Stimulated activated CD4-positive, alpha-beta T cell treated with anti-CD3 and anti-CD28 coated beads, Interleukin-2, amount 100 ng/mL, for 4 hours (primary cell): ENCODE measurements around the gene ANTXR1.

Source experiments
- DNase-seq: peaks from one replicate; pipeline ENCODE4 v3.0.0-alpha.2; 2020; ENCODE audit warnings: low read depth

ANTXR1 gene

DNA sequence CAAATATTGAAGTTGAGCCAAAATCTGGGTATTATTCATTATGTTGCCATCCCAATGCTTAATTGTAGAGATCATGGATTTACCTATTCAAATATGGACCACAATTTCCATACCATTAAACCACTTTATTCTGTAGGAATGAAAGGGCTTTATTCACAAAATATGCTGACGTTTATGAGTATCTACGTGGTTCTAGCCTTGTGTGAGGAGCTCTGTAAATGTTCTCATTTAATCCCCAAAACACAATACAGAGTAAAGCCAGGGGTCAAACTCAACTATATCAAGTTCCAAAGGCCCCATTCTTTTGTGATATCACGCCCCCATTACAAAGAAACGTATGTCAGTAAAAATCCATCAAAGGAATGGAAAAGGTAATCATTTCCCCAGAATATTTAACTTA lies 61.9 kb downstream of the ANTXR1 start:
- DNase-seq = no peak

DNA sequence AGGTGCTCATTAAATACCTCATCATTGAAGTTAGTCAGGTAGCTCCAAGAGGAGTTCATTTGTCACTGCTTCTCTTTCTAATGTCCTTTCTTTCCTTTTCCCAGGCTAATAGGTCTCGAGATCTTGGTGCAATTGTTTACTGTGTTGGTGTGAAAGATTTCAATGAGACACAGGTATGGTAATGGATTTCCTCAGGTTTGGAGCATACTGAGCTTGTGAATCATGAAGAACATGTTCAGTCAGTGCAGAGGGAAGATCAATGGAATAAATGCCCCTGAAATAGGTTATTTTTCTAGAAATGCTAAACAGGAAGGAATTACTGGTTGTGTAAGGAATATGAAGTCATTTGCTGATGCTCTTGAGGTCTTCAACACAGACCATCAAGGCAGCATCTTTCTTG lies 62.5 kb downstream of the ANTXR1 start:
- DNase-seq = no peak

DNA sequence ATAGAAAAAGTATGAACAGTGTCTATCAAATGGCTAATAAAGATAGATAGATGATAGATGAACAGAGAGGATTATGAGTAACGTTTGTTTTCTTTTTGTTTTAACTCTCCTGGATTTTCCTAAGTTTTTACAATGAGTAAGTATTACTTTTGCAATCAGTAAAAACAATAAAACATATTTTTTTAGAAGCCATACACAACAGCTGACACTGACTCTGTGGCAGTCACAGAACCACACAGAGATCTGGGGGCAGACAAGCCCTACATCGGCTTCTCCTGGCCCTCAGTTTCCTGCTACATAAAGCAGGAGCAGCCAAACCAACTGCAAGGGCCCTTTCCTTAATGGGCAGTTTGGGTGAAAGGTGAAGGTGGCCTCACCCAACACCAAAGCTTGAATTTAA lies 63.6 kb downstream of the ANTXR1 start:
- no peak for DNase-seq

DNA sequence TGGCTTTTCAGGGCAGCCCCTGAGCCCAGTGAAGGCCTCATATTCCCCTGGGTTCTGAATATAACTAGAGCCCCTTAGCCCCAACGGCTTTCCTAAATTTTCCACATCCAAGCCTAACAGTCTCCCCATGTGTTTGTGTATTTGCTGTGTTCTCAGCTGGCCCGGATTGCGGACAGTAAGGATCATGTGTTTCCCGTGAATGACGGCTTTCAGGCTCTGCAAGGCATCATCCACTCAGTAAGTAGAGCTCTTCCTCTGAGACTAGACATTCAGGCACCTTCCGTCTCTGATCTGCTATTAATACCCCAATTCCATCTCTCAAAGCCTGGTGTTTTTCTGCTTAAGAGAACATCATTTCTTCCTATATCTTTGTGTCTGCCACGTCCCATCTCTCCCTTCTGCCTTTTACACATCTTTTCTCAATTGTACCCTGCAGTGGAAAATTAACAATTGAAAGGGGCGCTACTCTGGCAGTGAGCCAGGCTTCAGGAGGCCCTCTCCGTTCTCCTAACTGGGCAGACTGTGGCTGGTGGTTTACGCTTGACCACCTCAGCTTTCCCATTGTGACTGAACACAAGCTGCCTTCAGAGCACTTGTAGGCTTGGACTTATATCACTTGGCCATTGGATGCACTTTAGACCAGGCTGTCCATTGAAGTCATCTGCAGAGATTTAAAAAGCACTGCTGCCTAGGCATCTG lies 64.4 kb downstream of the ANTXR1 start:
- no peak for DNase-seq

DNA sequence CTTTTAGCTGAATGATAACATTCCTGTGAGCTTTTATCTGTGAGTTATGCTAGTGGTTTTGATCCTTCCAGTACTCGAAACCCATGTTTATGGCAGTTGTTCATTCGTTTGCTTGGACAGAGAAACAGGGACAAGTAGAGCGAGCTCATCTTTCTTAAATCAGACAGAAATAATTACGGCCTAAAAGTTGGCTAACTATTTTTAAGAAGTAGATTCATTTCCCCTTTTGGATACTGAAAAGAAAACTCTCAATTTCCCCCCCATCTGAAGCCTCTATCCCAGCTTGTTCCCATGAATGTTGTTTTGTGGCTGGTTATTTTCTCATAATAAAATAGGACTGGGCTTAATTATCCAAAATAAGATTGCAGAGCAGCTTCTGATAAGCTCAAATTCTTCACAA lies 67.1 kb downstream of the ANTXR1 start:
- DNase-seq = no peak

DNA sequence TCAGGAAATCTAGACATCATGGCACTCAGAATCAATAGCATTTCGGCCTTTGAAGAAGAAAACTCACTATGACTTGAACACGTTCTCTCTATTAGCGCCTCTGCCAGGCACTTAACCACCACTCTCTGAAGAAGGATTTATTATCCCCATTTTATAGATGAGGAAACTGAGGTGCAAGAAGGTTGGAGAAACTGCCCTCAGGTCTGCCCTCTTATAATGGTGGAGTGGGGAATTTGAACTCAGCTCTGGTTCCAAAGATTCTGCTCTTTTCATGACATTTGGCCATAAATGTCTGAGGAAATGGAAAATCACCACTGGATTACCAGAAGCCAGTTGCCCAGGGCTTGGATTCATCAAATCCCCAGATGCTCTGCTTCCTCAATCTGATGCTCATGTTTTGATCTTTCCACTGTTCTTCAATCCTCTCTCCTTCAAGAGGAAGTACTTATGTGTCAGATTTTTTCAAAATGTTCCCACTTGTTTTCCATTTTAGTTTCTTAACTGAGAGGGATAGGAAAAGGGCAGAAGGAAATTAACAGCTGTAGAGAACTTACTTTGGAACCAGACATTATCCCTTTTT lies 68.1 kb downstream of the ANTXR1 start:
- no peak for DNase-seq

DNA sequence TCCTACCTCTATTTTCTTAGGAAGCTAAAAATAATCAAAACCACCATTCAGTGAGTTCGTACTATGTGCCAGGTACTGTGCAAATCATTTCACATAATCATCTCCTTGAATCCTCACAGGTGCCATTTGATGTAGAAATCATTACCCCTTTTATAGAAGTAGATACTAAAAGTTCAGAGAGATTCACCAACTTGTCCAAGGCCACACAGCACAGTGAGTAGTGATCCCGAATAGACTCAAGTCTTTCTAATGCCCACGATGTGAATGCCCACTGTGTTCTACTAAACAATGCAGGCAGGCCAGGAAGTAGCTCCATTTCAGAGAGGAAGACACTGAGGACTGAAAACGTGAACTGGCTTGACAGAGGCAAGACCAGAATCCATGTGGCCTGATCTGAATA lies 68.8 kb downstream of the ANTXR1 start:
- DNase-seq = no peak

DNA sequence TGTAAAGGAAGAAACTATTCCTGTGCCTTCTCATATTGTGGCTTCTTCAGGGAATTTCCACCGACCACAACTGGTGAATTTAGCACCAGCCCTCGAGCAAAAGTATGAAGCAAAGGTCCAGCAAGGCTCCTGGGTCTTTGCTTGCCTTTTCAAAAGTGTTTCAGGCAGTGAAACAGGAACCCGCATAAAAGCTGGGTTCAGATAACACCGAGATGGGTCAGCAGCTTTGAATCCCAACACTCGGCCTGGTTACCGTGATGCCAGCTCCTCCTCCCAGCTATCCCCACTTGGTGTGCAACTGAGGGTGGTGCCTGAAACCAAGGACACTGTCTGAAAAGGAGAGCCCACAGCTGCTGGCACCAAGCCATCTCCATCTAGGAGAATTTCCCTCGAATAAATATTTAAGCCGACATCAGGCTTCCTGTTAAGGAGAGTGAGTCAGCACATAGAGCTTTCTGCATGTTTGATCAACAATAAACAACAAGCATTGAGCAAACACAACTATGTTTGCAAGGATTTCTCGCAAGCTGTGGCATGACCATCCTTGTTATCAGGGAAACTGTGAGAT lies 69.5 kb downstream of the ANTXR1 start:
- DNase-seq = no peak

DNA sequence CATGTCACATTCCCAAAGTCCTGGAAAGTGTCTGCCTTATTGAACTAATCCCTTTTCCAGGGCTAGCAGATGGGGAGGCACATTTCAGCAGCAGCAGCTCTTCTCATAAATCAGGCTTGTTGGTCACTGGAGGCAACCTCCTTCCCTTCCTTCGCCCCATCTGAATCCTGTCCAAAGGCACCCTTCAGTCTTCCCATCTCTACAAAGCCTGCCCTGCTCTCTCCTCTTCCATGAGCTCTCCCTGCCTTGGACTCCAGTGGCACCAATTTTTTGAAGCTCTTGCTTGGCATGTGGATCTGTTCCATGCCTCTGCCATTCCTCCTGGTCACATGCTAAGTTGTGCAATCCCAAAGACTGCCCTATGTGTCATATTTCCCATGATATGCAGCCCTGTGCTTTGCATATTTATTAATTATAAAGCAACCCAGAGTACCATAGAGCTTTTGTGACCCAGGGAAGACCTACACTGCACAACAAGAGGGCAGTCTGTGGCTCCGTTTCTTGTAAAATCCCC lies 70.3 kb downstream of the ANTXR1 start:
- DNase-seq = no peak

DNA sequence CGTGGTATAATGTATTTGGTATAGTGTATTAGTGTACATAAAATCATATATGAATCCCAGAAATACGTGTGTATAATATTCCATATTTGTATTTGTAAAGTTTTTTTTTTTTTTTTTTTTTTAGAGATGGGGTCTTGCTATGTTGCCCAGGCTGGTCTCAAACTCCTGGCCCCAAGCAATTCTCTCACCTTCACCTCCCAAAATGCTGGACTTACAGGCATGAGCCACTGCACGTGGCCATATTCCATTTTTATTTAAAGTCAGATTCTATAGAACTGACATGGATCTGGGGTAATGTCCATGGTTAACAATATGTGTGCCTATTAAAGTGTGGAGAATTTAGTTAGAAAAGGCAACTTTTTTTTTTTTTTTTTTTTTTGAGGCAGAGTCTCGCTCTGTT lies 71.5 kb downstream of the ANTXR1 start:
- DNase-seq = no peak

DNA sequence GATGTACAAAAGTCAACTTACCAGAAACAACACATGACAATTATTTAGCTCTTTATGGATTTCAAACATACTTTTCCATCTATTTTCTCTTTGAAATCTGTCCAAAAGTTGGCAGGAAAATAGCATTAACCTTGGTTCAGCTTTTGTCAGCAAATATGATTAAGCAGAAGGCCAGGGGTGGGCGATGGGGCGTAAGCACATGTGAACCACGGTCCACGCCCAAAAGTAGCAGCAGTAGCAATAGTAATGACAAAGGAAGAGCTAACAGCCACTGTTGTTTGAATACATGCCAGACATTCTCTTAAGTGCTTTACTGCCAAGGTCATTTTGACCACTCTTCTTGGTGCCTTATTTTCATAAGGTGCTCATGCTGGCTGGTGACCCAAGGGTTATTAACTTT lies 73.5 kb downstream of the ANTXR1 start:
- DNase-seq = no peak

DNA sequence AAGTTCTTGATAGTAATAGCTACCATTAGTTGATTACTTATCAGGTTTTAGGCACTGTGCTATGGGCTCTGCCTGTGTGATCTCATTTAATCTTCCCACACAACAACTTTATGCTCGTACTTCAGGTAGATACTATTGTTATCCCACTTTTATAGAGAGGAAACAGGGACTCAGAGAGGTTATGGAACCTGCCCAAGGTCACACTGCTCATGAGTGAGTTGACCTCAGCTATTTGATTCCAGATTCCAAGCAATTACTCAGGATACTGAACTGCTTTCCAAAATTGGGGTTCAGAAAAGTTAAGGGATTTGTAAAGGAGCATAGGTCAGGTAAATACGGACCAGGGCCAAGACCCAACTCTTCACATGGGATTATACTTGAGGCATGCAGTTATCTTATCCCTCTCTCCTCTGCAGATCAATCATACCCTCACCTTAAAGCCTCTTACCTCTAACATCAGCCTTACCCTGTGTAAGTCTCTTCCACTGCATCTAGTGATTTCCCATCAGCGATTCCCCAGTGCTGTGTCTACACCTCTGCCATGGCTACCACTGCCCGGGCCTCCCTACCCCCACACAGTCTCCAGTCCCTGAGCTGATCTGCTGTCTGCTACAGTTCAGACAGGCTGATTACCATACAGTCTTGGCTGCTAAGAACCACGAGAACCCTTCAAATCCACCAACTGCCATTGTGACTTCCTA lies 74.4 kb downstream of the ANTXR1 start:
- no peak for DNase-seq

DNA sequence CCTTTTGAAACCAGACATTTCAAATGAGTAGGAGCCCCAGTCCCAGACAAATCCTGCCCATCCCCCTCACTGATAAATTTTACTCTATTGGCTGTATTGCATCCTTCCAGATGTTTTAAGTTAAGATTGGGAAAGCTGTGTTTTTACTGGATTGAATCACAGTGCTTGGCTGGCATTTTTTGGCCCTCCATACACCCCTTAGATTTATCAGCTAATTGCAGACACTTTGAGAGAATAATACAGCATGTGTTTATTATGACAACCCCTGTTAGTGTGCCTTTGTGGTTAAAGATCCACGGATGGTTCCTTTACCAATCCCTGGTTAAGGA lies 74.9 kb downstream of the ANTXR1 start:
- no peak for DNase-seq

DNA sequence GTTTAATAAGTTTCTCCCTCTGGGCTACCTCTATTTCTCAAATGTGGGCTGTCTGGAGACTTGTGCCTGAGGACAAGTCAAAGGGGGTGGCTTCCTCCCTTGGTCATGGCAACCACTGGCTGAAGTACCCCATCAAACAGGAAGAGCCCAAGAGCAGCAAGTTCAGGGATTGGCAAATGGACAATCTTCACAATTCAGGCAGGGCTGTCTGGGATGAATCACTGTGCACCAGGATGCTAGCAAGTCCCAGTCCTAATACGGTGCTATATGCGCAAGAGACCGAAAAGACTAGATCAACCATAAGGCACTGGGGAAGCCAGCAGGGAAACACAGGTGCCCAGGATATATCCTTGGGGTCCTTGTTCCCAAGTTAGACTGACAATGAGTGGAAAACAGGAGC lies 75.5 kb downstream of the ANTXR1 start:
- no peak for DNase-seq

DNA sequence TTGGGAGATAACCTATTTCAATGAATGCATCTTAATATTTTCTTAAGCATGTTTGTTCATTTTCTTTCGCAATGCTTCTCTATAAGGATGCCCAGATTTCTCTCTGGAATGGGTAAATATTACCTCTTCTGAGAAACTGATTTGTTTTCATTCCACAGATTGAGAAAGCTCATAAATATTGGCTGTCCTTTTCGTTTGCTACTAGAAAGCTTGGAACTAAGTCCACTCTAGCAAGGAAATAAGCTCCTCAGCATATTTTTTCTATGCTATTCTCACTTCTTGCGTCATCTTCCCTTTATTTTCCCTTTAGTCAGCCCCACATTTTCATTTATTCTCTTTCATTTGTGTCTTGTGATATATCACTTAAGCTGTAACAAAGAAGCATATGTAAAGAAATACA lies 76.3 kb downstream of the ANTXR1 start:
- no peak for DNase-seq

DNA sequence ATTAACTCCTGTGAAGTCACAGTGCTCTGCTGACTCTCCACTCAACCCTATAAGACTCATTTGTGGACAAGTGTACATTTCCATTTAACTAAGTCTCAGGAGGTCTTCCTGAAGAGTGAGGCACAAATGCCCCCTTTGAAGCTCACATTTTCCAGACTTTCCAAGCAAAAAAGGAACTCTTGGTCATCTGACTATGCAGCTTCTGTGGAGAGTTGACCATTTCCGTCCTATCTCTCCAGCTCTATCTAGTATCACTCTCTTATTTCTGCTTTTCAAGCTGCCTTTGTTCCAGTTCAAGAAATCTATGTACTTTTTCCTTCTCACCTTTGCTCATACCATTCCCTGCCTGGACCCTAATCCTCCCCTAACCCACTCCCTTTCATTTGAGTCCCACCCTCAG lies 77.0 kb downstream of the ANTXR1 start:
- DNase-seq = no peak

DNA sequence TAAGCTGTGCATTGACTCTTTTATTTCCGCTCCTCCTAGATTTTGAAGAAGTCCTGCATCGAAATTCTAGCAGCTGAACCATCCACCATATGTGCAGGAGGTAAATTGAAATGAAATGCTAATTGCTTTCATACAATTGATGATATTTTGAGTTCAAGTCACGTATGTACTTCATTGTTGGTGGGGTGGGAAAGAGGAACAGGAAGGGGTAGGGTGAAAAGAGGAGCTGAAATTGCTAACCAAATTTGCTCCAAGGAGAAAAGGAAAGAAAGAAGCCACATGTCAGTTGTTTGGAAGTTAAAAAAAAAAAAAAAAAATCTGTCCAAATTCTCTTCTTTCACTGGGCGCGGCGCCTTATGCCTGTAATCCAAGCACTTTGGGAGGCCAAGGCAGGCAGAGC lies 77.8 kb downstream of the ANTXR1 start:
- DNase-seq = no peak

DNA sequence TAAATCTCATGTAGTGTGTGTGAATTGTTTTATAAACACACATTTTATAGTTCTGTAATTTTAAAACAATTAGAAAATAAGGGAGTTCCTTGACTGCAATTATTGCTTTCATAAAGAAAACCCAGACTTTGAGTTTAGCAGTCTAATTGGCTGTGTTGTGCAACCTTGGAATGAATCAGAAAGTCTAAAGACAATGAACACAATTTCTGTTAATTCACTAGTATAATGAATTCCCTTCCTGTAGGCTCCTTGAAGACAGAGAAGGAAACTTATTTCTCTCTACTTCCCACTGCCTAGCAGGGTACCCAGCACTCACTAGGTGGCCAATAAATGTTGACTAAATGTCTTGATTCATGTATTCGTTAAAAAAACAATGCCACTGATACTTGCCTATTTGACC lies 79.9 kb downstream of the ANTXR1 start:
- DNase-seq = no peak

DNA sequence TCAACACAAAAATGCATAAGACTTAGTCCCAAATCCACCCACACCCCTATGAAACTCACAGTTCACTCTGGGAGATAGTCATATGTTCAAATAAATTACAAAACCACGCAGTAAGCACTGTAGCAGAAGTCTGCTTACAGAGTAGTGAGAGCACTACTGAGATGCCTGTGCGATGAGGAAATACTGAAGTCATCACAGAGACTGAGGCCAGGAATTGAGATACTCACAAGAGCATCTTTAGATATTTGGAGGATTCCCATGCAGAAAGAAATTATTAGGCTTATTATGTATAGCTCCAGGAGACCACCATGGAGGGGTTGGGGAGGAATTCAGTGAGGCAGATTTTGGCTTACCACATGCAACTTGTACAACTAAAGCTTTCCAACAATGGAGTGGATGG lies 82.3 kb downstream of the ANTXR1 start:
- DNase-seq = no peak

DNA sequence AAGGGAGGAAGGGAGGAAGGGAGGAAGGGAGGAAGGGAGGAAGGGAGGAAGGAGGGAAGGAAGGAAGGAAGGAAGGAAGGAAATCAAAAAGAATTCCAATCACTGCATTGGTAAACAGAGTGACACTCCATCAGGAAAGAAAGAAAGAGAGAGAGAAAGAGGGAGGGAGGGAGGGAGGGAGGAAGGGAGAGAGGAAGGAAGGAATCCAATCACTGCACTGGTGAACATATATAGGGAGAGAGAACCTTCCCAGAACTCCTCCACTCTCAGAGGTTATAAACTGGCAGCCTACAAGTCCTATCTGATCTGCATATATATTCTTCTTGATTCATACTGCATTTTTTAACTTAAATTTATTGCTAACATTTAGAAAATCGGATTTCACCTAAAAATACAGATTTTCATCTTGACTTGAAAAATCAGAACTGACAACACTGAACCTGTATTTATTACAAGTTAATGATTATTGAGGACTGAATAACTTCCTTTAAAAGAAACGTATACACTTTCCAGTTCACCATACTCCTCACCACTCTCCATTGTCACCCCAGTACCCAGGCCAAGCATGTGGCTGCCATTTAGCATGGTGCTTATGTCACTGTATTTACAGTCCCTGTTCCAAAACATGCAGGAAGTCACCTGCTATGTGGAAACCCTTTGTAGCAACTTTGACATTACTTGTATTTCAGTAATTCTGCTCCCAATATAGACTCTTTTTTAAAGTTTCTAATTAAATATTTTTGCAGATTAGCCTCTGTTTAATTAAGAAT lies 83.5 kb downstream of the ANTXR1 start:
- DNase-seq = no peak

DNA sequence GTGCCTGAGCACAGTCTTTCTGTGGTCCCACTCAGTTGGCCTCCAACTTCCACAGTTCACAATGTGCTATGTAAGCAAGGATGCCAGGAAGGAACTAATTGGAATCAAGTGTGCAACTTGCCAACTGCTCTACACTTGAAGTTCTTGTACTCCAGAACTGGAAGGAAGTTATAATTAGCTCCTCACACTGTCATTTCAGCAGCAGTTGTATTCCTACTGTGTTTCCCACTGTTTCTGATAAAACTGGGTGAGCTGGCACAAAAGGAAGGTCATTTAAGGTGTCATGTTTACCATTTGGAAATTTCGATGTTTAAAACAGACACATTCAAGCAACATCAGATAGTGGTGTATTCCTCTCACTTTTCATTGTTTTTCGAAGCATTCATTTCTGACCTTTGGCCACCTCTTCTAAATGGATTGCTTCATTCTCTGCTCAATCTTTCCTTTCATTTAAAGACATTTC lies 84.2 kb downstream of the ANTXR1 start:
- DNase-seq = no peak

DNA sequence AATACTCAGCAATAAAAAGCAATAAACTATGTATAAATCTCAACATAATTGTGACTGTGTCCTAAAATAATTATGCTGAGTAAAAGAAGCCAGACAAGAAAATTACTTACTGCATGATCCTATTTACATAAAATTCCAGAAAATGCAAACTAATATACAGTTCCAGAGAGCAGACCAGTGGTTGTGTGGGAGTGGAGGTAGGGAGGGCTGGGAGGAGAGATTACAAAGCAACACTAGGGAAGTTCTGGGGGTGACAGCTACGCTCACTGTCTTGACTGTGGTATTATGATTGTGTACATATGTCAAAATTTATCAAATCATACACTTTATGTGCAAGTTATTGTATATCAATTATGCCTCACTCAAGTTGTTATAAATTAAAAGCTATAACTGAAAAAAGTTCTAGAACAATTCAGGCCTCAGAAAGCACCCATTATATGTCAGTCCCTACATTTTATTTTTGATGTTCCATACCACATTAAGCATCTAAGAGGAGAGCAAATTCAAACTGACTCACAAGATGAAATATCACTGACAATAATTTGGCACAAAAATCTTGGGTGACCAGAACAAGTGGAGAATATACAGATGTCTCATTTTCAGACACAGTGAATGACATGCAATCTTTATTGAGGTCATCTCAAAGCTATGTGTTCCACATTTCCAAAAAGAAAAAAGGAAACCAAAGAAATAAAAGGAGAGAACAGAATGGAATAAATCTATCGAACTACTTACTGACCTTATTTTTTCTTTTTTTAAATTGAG lies 85.1 kb downstream of the ANTXR1 start:
- no peak for DNase-seq
